ENCODE measurements around the gene SH3TC1.

The SH3TC1 gene

DNA sequence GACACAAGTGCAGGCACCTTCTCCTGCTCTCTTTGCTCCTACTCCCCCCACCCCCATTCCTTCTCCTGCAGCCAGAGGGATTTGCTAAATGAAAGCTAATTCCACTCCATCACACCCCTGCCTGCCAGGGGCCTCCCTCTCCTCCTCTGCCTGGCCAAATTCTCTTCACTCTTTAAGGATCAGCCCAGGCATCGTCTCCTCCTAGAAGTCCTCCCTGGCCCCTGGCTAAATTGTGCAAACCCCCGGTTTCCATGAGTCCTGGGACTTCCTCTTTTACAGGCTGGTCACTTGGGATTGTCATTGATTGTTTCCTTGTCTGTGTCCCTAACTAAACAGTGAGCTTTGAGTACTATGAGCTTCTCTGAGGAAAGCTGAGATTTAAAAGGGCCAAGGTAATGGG, 31.8 kb upstream of the SH3TC1 start:
- Histone ChIP-seq H3K4me2 (ENCODE audit: low read length) (no peak overlapping the region), H2BK5ac (ENCODE audit: low read length) (no peak overlapping the region), H3K4me1 (ENCODE audit: control insufficient read depth, low read depth, low read length) (no peaks in the 10 kb centered on the region), H3K36me3 (ENCODE audit: control insufficient read depth, insufficient read depth, low read length) (no peaks in the 10 kb centered on the region), H3K56ac (ENCODE audit: low read length) (no peak overlapping the region), H2BK15ac (replicated peaks; ENCODE audit: low read depth) (no peak overlapping the region), H3K9ac (ENCODE audit: low read length) (no peak overlapping the region), H3K4me3 (ENCODE audit: low read length) (no peak overlapping the region), H3K79me1 (ENCODE audit: low read length) (no peaks in the 10 kb centered on the region), H3K27me3 (ENCODE audit: insufficient read depth, low read length, poor library complexity) (no peaks in the 10 kb centered on the region), H4K8ac (ENCODE audit: low read depth, low read length) (no peak overlapping the region), H3K23ac (ENCODE audit: low read length) (no peak overlapping the region), H3K4ac (ENCODE audit: low read depth, low read length) (no peak overlapping the region), H2AK5ac (ENCODE audit: low read length) (no peak overlapping the region), H4K5ac (ENCODE audit: low read length) (no peak overlapping the region), H2BK120ac (ENCODE audit: low read depth, low read length) (no peak overlapping the region), H3K27ac (ENCODE audit: low read depth, low read length) (no peak overlapping the region), H3K18ac (ENCODE audit: low read length) (no peak overlapping the region), H3K79me2 (ENCODE audit: control insufficient read depth, insufficient read depth, low read length) (no peaks in the 10 kb centered on the region)
- DNase-seq, result no peak
- WGBS (ENCODE audit: extremely low coverage, insufficient coverage, low lambda C conversion rate), result no CpG with 5 or more reads among the region's 2 CpGs

- no peak overlapping the region for H4K8ac ChIP-seq (ENCODE audit: low read depth, low read length)
- H2BK5ac ChIP-seq (ENCODE audit: low read length), result no peak overlapping the region
- no peak overlapping the region for H3K4me3 ChIP-seq (ENCODE audit: low read length)
- no peak overlapping the region for H3K9ac ChIP-seq (ENCODE audit: low read length)
- no peaks in the 10 kb centered on the region for H3K79me1 ChIP-seq (ENCODE audit: low read length)
- no peak overlapping the region for H2AK5ac ChIP-seq (ENCODE audit: low read length)
- H3K56ac ChIP-seq (ENCODE audit: low read length), result no peak overlapping the region
- H3K18ac ChIP-seq (ENCODE audit: low read length), result no peak overlapping the region
- no peak overlapping the region for H3K27ac ChIP-seq (ENCODE audit: low read depth, low read length)
- no peak for DNase-seq
- H3K23ac ChIP-seq (ENCODE audit: low read length), result no peak overlapping the region
- no CpG with 5 or more reads among the region's 2 CpGs for WGBS (ENCODE audit: extremely low coverage, insufficient coverage, low lambda C conversion rate)
- H3K36me3 ChIP-seq (ENCODE audit: control insufficient read depth, insufficient read depth, low read length), result no peaks in the 10 kb centered on the region
- H3K79me2 ChIP-seq (ENCODE audit: control insufficient read depth, insufficient read depth, low read length), result no peaks in the 10 kb centered on the region
- H3K4me2 ChIP-seq (ENCODE audit: low read length), result no peak overlapping the region
- no peak overlapping the region for H2BK120ac ChIP-seq (ENCODE audit: low read depth, low read length)
- H2BK15ac ChIP-seq (replicated peaks; ENCODE audit: low read depth), result no peak overlapping the region
- H4K5ac ChIP-seq (ENCODE audit: low read length), result no peak overlapping the region
- no peaks in the 10 kb centered on the region for H3K27me3 ChIP-seq (ENCODE audit: insufficient read depth, low read length, poor library complexity)
- H3K4ac ChIP-seq (ENCODE audit: low read depth, low read length), result no peak overlapping the region
- H3K4me1 ChIP-seq (ENCODE audit: control insufficient read depth, low read depth, low read length), result no peaks in the 10 kb centered on the region
Observed at GRCh38 chr4:8167815-8168214, 31.3 kb upstream of the SH3TC1 start.

DNA sequence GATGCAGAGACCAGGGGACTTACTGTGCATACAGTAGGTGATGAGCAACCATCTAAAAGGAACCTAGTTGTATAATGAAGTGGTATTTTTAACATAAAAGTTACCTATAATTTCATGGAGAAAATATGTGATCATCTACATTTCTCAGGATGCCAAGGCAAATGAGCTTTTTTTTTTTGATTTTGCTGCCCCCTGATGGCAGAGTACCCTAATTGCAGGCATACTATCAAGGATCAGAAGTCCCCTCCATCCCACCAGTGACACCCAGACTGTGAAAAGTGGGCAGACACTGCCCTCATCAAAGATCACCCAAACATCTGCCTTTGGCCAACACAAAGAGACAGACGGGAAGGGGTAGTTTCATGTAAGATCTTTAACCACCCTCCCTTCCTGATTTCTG, 30.9 kb upstream of the SH3TC1 start:
- DNase-seq, result no peak
- Histone ChIP-seq H3K18ac (ENCODE audit: low read length) (no peak overlapping the region), H2BK15ac (replicated peaks; ENCODE audit: low read depth) (no peak overlapping the region), H3K36me3 (ENCODE audit: control insufficient read depth, insufficient read depth, low read length) (no peaks in the 10 kb centered on the region), H3K4me2 (ENCODE audit: low read length) (no peak overlapping the region), H3K27me3 (ENCODE audit: insufficient read depth, low read length, poor library complexity) (no peaks in the 10 kb centered on the region), H3K4ac (ENCODE audit: low read depth, low read length) (no peak overlapping the region), H3K79me1 (ENCODE audit: low read length) (no peaks in the 10 kb centered on the region), H3K56ac (ENCODE audit: low read length) (no peak overlapping the region), H2BK120ac (ENCODE audit: low read depth, low read length) (no peak overlapping the region), H4K5ac (ENCODE audit: low read length) (no peak overlapping the region), H3K9ac (ENCODE audit: low read length) (no peak overlapping the region), H2BK5ac (ENCODE audit: low read length) (no peak overlapping the region), H3K79me2 (ENCODE audit: control insufficient read depth, insufficient read depth, low read length) (no peaks in the 10 kb centered on the region), H4K8ac (ENCODE audit: low read depth, low read length) (no peak overlapping the region), H3K27ac (ENCODE audit: low read depth, low read length) (no peak overlapping the region), H3K4me1 (ENCODE audit: control insufficient read depth, low read depth, low read length) (no peaks in the 10 kb centered on the region), H3K23ac (ENCODE audit: low read length) (no peak overlapping the region), H3K4me3 (ENCODE audit: low read length) (no peak overlapping the region), H2AK5ac (ENCODE audit: low read length) (no peak overlapping the region)
- no CpG with 5 or more reads among the region's 1 CpG for WGBS (ENCODE audit: extremely low coverage, insufficient coverage, low lambda C conversion rate)

DNA sequence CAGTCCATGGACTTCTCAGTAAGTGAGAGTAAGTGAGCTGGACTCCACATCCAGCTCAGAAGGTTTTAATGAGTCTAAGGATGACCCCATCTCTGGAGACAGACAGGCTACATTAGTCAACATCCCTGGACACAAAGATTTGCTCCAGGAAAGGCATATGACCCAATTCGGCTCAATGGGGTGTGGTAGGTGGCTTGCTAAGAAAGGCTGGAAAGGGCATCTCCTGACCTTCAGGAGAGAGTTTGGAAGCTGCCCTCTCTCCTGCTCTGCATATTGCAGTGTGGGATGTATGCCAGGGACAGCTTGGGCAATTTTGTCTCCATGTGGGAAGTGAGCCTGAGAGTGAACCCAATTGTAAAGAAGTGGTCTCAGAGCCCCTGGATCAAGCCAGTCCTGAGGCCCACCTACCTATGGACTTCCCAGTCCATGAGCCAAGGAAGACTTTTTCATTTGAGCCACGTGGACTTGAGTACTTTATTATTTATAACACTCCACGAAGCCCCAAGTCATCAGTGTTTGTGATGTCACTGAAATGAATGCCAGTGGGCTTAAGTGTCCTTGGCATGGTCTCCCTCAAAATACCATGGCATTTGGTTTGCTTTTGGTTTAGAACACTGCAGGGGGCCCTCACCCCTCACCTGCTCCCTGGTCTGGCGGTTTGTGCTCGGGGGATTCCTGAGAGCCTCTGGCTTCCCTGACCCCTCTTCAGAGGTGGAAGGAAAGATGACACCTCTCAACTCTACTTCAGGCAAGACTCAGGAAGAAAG, 30.1 kb upstream of the SH3TC1 start:
- no peak for DNase-seq
- no peak overlapping the region for H2BK120ac ChIP-seq (ENCODE audit: low read depth, low read length)
- H3K79me1 ChIP-seq (ENCODE audit: low read length), result no peaks in the 10 kb centered on the region
- no CpG with 5 or more reads among the region's 5 CpGs for WGBS (ENCODE audit: extremely low coverage, insufficient coverage, low lambda C conversion rate)
- H3K79me2 ChIP-seq (ENCODE audit: control insufficient read depth, insufficient read depth, low read length), result no peaks in the 10 kb centered on the region
- no peak overlapping the region for H3K23ac ChIP-seq (ENCODE audit: low read length)
- H3K27ac ChIP-seq (ENCODE audit: low read depth, low read length), result no peak overlapping the region
- no peaks in the 10 kb centered on the region for H3K36me3 ChIP-seq (ENCODE audit: control insufficient read depth, insufficient read depth, low read length)
- no peak overlapping the region for H3K18ac ChIP-seq (ENCODE audit: low read length)
- H3K4me3 ChIP-seq (ENCODE audit: low read length), result no peak overlapping the region
- no peak overlapping the region for H3K4me2 ChIP-seq (ENCODE audit: low read length)
- no peaks in the 10 kb centered on the region for H3K4me1 ChIP-seq (ENCODE audit: control insufficient read depth, low read depth, low read length)
- H4K5ac ChIP-seq (ENCODE audit: low read length), result no peak overlapping the region
- H3K9ac ChIP-seq (ENCODE audit: low read length), result no peak overlapping the region
- no peaks in the 10 kb centered on the region for H3K27me3 ChIP-seq (ENCODE audit: insufficient read depth, low read length, poor library complexity)
- H3K4ac ChIP-seq (ENCODE audit: low read depth, low read length), result no peak overlapping the region
- no peak overlapping the region for H2BK5ac ChIP-seq (ENCODE audit: low read length)
- no peak overlapping the region for H2BK15ac ChIP-seq (replicated peaks; ENCODE audit: low read depth)
- no peak overlapping the region for H4K8ac ChIP-seq (ENCODE audit: low read depth, low read length)
- no peak overlapping the region for H2AK5ac ChIP-seq (ENCODE audit: low read length)
- H3K56ac ChIP-seq (ENCODE audit: low read length), result no peak overlapping the region

- no peak overlapping the region for H3K27ac ChIP-seq (ENCODE audit: low read depth, low read length)
- H2BK5ac ChIP-seq (ENCODE audit: low read length), result no peak overlapping the region
- H3K36me3 ChIP-seq (ENCODE audit: control insufficient read depth, insufficient read depth, low read length), result no peaks in the 10 kb centered on the region
- no peak overlapping the region for H2BK120ac ChIP-seq (ENCODE audit: low read depth, low read length)
- no peak overlapping the region for H4K5ac ChIP-seq (ENCODE audit: low read length)
- no peaks in the 10 kb centered on the region for H3K79me1 ChIP-seq (ENCODE audit: low read length)
- no peak overlapping the region for H3K23ac ChIP-seq (ENCODE audit: low read length)
- no peak overlapping the region for H4K8ac ChIP-seq (ENCODE audit: low read depth, low read length)
- no peaks in the 10 kb centered on the region for H3K4me1 ChIP-seq (ENCODE audit: control insufficient read depth, low read depth, low read length)
- DNase-seq, result no peak
- no peak overlapping the region for H2AK5ac ChIP-seq (ENCODE audit: low read length)
- H3K27me3 ChIP-seq (ENCODE audit: insufficient read depth, low read length, poor library complexity), result no peaks in the 10 kb centered on the region
- H3K56ac ChIP-seq (ENCODE audit: low read length), result no peak overlapping the region
- H3K9ac ChIP-seq (ENCODE audit: low read length), result no peak overlapping the region
- no peak overlapping the region for H3K4me2 ChIP-seq (ENCODE audit: low read length)
- no peak overlapping the region for H3K4ac ChIP-seq (ENCODE audit: low read depth, low read length)
- H3K4me3 ChIP-seq (ENCODE audit: low read length), result no peak overlapping the region
- H3K79me2 ChIP-seq (ENCODE audit: control insufficient read depth, insufficient read depth, low read length), result no peaks in the 10 kb centered on the region
- no peak overlapping the region for H2BK15ac ChIP-seq (replicated peaks; ENCODE audit: low read depth)
- WGBS (ENCODE audit: extremely low coverage, insufficient coverage, low lambda C conversion rate), result no CpG with 5 or more reads among the region's 3 CpGs
- H3K18ac ChIP-seq (ENCODE audit: low read length), result no peak overlapping the region
Observed at GRCh38 chr4:8169763-8170162, 29.3 kb upstream of the SH3TC1 start.

DNA sequence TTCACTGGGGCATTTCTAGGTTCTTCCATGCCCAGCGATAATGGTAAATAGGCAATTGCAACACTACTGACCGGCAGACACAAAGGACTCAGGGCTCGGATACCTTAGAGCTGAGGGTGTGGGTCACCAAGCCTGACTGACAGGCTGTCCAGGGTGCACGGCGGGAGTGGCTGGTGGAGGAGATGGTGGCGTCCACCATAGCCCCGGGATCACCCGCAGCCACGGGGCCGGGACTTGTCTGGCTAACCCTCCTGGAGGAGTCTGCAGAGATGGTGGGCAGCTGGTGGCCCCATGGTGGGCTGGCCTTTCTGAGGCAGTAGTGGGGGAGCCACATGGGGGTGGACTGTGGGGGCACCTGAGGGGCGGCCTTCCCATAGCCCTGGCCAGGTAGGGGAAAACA, 28.7 kb upstream of the SH3TC1 start:
- H2AK5ac ChIP-seq (ENCODE audit: low read length), result no peak overlapping the region
- H3K23ac ChIP-seq (ENCODE audit: low read length), result no peak overlapping the region
- H3K79me2 ChIP-seq (ENCODE audit: control insufficient read depth, insufficient read depth, low read length), result no peaks in the 10 kb centered on the region
- H2BK120ac ChIP-seq (ENCODE audit: low read depth, low read length), result no peak overlapping the region
- no peak overlapping the region for H3K4ac ChIP-seq (ENCODE audit: low read depth, low read length)
- no peak overlapping the region for H4K8ac ChIP-seq (ENCODE audit: low read depth, low read length)
- no peak overlapping the region for H4K5ac ChIP-seq (ENCODE audit: low read length)
- H3K56ac ChIP-seq (ENCODE audit: low read length), result no peak overlapping the region
- H3K36me3 ChIP-seq (ENCODE audit: control insufficient read depth, insufficient read depth, low read length), result no peaks in the 10 kb centered on the region
- H3K27ac ChIP-seq (ENCODE audit: low read depth, low read length), result no peak overlapping the region
- H3K18ac ChIP-seq (ENCODE audit: low read length), result no peak overlapping the region
- H3K4me1 ChIP-seq (ENCODE audit: control insufficient read depth, low read depth, low read length), result no peaks in the 10 kb centered on the region
- H3K4me3 ChIP-seq (ENCODE audit: low read length), result no peak overlapping the region
- H3K9ac ChIP-seq (ENCODE audit: low read length), result no peak overlapping the region
- no peak overlapping the region for H2BK5ac ChIP-seq (ENCODE audit: low read length)
- H3K79me1 ChIP-seq (ENCODE audit: low read length), result no peaks in the 10 kb centered on the region
- no peak overlapping the region for H3K4me2 ChIP-seq (ENCODE audit: low read length)
- no peaks in the 10 kb centered on the region for H3K27me3 ChIP-seq (ENCODE audit: insufficient read depth, low read length, poor library complexity)
- whole genome bisulfite sequencing (ENCODE audit: extremely low coverage, insufficient coverage, low lambda C conversion rate), result no CpG with 5 or more reads among the region's 11 CpGs
- no peak for DNase-seq
- H2BK15ac ChIP-seq (replicated peaks; ENCODE audit: low read depth), result no peak overlapping the region
